ENCODE data around the gene COL16A1.

Gene COL16A1

GRCh38 chr1:31705080-31705866, 1.5 kb upstream of the COL16A1 start (continued):
- no peak for TF ChIP-seq KLF16 (tag by site-specific recombination; IDR thresholded peaks at IDR 0.05)
- TF ChIP-seq ZBTB20 (tag by site-specific recombination; IDR thresholded peaks at IDR 0.05) = no peak
- no peak for TF ChIP-seq ZNF514 (tag by site-specific recombination; IDR thresholded peaks at IDR 0.05)
- TF ChIP-seq ZNF645 (tag by site-specific recombination; IDR thresholded peaks at IDR 0.05) = no peak
- no peak for TF ChIP-seq ZNF133 (tag by site-specific recombination; IDR thresholded peaks at IDR 0.05)
- TF ChIP-seq ZBTB49 (tag by site-specific recombination; IDR thresholded peaks at IDR 0.05; ENCODE audit: low read depth) = no peak
- TF ChIP-seq ZNF157 (tag by site-specific recombination; IDR thresholded peaks at IDR 0.05) = no peak
- no peak for TF ChIP-seq ZSCAN18 (tag by site-specific recombination; IDR thresholded peaks at IDR 0.05)
- TF ChIP-seq ZNF692 (tag by site-specific recombination; IDR thresholded peaks at IDR 0.05) = peak; percentile 62; the same call in 1 of the 2 replicates
- TF ChIP-seq YY2 (tag by site-specific recombination; IDR thresholded peaks at IDR 0.05) = no peak
- TF ChIP-seq ZNF560 (tag by site-specific recombination; IDR thresholded peaks at IDR 0.05; ENCODE audit: borderline replicate concordance) = no peak
- peak; percentile 65; the same call in 1 of the 2 replicates for TF ChIP-seq ZNF600 (tag by site-specific recombination; IDR thresholded peaks at IDR 0.05)
- TF ChIP-seq ZNF114 (tag by site-specific recombination; IDR thresholded peaks at IDR 0.05) = no peak
- TF ChIP-seq ZNF548 (tag by site-specific recombination; IDR thresholded peaks at IDR 0.05) = no peak
- no peak for TF ChIP-seq ZBTB21 (tag by site-specific recombination; IDR thresholded peaks at IDR 0.05)
- no peak for TF ChIP-seq ZNF148 (tag by site-specific recombination; IDR thresholded peaks at IDR 0.05; ENCODE audit: borderline replicate concordance)
- no peak for TF ChIP-seq OSR2 (tag by site-specific recombination; IDR thresholded peaks at IDR 0.05)
- TF ChIP-seq MEIS1 (CRISPR knock-in tag; IDR thresholded peaks at IDR 0.05; ENCODE audit: borderline replicate concordance) = no peak
- no peak for TF ChIP-seq ZBTB44 (tag by site-specific recombination; IDR thresholded peaks at IDR 0.05)
- TF ChIP-seq ZNF311 (tag by site-specific recombination; IDR thresholded peaks at IDR 0.05; ENCODE audit: borderline replicate concordance) = no peak
- no peak for TF ChIP-seq ZNF510 (tag by site-specific recombination; IDR thresholded peaks at IDR 0.05; ENCODE audit: insufficient replicate concordance)
- TF ChIP-seq ZNF571 (tag by site-specific recombination; IDR thresholded peaks at IDR 0.05) = no peak
- TF ChIP-seq ZBTB10 (tag by site-specific recombination; IDR thresholded peaks at IDR 0.05) = no peak
- no peak for TF ChIP-seq BCL11A (tag by site-specific recombination; IDR thresholded peaks at IDR 0.05; ENCODE audit: low read depth)
- no peak for TF ChIP-seq ZNF37A (tag by site-specific recombination; IDR thresholded peaks at IDR 0.05)
- no peak for TF ChIP-seq ZNF776 (tag by site-specific recombination; IDR thresholded peaks at IDR 0.05; ENCODE audit: borderline replicate concordance)
